ENCODE data around the gene CRLF2.
A peak's percentile ranks its signal among the peaks of the same experiment; 100 is the strongest.
"Not testable (repeated sequence)": the region's sequence is repeated elsewhere in the genome, so short reads cannot be mapped to it uniquely, and the experiment has no call there.

CRLF2 gene

GRCh38 chrX:1164322-1165288 is 47.8 kb downstream of the CRLF2 start:
- Mint-ChIP-seq H3K4me1 (no peaks in the 10 kb centered on the region), H3K27ac (no peak overlapping the region), H3K36me3 (no peaks in the 10 kb centered on the region), H3K9me3 (peaks cover 16% of the 10 kb centered on the region), H3K27me3 (peaks cover 35% of the 10 kb centered on the region), H3K4me3 (no peak overlapping the region)
- no peak for ATAC-seq

- Mint-ChIP-seq H3K4me3 (no peak overlapping the region), H3K4me1 (no peaks in the 10 kb centered on the region), H3K36me3 (no peaks in the 10 kb centered on the region), H3K27ac (no peak overlapping the region), H3K9me3 (peaks cover 20% of the 10 kb centered on the region), H3K27me3 (peaks cover 31% of the 10 kb centered on the region)
- ATAC-seq, result no peak
Observed at GRCh38 chrX:1163231-1163630, 49.2 kb downstream of the CRLF2 start.

GRCh38 chrX:1162119-1162916 is 50.1 kb downstream of the CRLF2 start:
- no peaks in the 10 kb centered on the region for H3K4me1 Mint-ChIP-seq
- no peaks in the 10 kb centered on the region for H3K36me3 Mint-ChIP-seq
- peaks cover 22% of the 10 kb centered on the region for H3K27me3 Mint-ChIP-seq
- no peak overlapping the region for H3K27ac Mint-ChIP-seq
- ATAC-seq, result no peak
- H3K9me3 Mint-ChIP-seq, result peaks cover 20% of the 10 kb centered on the region
- no peak overlapping the region for H3K4me3 Mint-ChIP-seq

GRCh38 chrX:1159548-1159947 is 52.9 kb downstream of the CRLF2 start:
- no peak for ATAC-seq
- H3K9me3 Mint-ChIP-seq, result peaks cover 20% of the 10 kb centered on the region
- peaks cover 21% of the 10 kb centered on the region for H3K27me3 Mint-ChIP-seq
- no peaks in the 10 kb centered on the region for H3K36me3 Mint-ChIP-seq
- peak overlapping the region; percentile 0 for H3K27ac Mint-ChIP-seq
- no peaks in the 10 kb centered on the region for H3K4me1 Mint-ChIP-seq
- no peak overlapping the region for H3K4me3 Mint-ChIP-seq

- not testable (repeated sequence) for H3K27me3 Mint-ChIP-seq
- H3K9me3 Mint-ChIP-seq, result peaks cover 18% of the 10 kb centered on the region
Observed at GRCh38 chrX:1156681-1157455, 55.6 kb downstream of the CRLF2 start.

GRCh38 chrX:1153940-1154339 is 58.5 kb downstream of the CRLF2 start:
- H3K4me3 Mint-ChIP-seq, result no peak overlapping the region
- no peak for ATAC-seq
- H3K36me3 Mint-ChIP-seq, result no peaks in the 10 kb centered on the region
- peaks cover 35% of the 10 kb centered on the region for H3K27me3 Mint-ChIP-seq
- no peak overlapping the region for H3K27ac Mint-ChIP-seq
- H3K4me1 Mint-ChIP-seq, result no peaks in the 10 kb centered on the region
- H3K9me3 Mint-ChIP-seq, result peaks cover 2% of the 10 kb centered on the region

More at GRCh38 chrX:1156681-1157455, 55.6 kb downstream of the CRLF2 start:
- not testable (repeated sequence) for H3K4me1 Mint-ChIP-seq, H3K4me3 Mint-ChIP-seq, H3K27ac Mint-ChIP-seq, H3K36me3 Mint-ChIP-seq, ATAC-seq

- H3K27me3 Mint-ChIP-seq, result peaks cover 35% of the 10 kb centered on the region
- ATAC-seq, result no peak
- peaks cover 2% of the 10 kb centered on the region for H3K9me3 Mint-ChIP-seq
- no peak overlapping the region for H3K4me3 Mint-ChIP-seq
- no peaks in the 10 kb centered on the region for H3K4me1 Mint-ChIP-seq
- no peaks in the 10 kb centered on the region for H3K36me3 Mint-ChIP-seq
- H3K27ac Mint-ChIP-seq, result no peak overlapping the region
Observed at GRCh38 chrX:1152090-1152489, 60.4 kb downstream of the CRLF2 start.

GRCh38 chrX:1151378-1152077 is 60.9 kb downstream of the CRLF2 start:
- H3K27ac Mint-ChIP-seq, result no peak overlapping the region
- no peak for ATAC-seq
- H3K36me3 Mint-ChIP-seq, result no peaks in the 10 kb centered on the region
- peaks cover 35% of the 10 kb centered on the region for H3K27me3 Mint-ChIP-seq
- peaks cover 2% of the 10 kb centered on the region for H3K9me3 Mint-ChIP-seq
- no peak overlapping the region for H3K4me3 Mint-ChIP-seq
- H3K4me1 Mint-ChIP-seq, result no peaks in the 10 kb centered on the region

GRCh38 chrX:1150569-1151347 is 61.7 kb downstream of the CRLF2 start:
- Mint-ChIP-seq H3K4me3 (no peak overlapping the region), H3K27ac (no peak overlapping the region), H3K36me3 (no peaks in the 10 kb centered on the region), H3K9me3 (peaks cover 2% of the 10 kb centered on the region), H3K4me1 (no peaks in the 10 kb centered on the region), H3K27me3 (peaks cover 35% of the 10 kb centered on the region)
- no peak for ATAC-seq

GRCh38 chrX:1147611-1148515 is 64.6 kb downstream of the CRLF2 start:
- H3K4me1 Mint-ChIP-seq, result no peaks in the 10 kb centered on the region
- H3K27ac Mint-ChIP-seq, result no peak overlapping the region
- no peak overlapping the region for H3K4me3 Mint-ChIP-seq
- peaks cover 35% of the 10 kb centered on the region for H3K27me3 Mint-ChIP-seq
- no peaks in the 10 kb centered on the region for H3K9me3 Mint-ChIP-seq
- H3K36me3 Mint-ChIP-seq, result no peaks in the 10 kb centered on the region
- no peak for ATAC-seq

GRCh38 chrX:1144293-1144692 is 68.2 kb downstream of the CRLF2 start:
- Mint-ChIP-seq H3K36me3 (no peaks in the 10 kb centered on the region), H3K27ac (no peak overlapping the region)
- ATAC-seq, result no peak

More at GRCh38 chrX:1144293-1144692, 68.2 kb downstream of the CRLF2 start:
- Mint-ChIP-seq H3K27me3 (peaks cover 3% of the 10 kb centered on the region), H3K4me3 (no peak overlapping the region), H3K4me1 (no peaks in the 10 kb centered on the region), H3K9me3 (no peaks in the 10 kb centered on the region)
